ENCODE results near the gene SF3B4. TPM values are rescaled to one million over a fixed set of nuclear protein-coding genes. Genes with fewer than 3 reads are reported as not detected.

Gene SF3B4
- total RNA-seq, 1 experiment from 2014 or later: 127 TPM

- H4K8ac ChIP-seq (replicated peaks; ENCODE audit: insufficient read length, low read depth, low read length): no peak overlapping the region
- H2AK5ac ChIP-seq (ENCODE audit: insufficient read length, low read length): no peak overlapping the region
- no peak overlapping the region for H3K14ac ChIP-seq (ENCODE audit: insufficient read depth, low read length)
- H3K56ac ChIP-seq (ENCODE audit: insufficient read length, low read depth, low read length): no peak overlapping the region
- no peaks in the 10 kb centered on the region for H3K27me3 ChIP-seq (ENCODE audit: insufficient read depth, low read length)
- no peak for TF ChIP-seq CTCF (conservative IDR thresholded peaks at IDR 0.05)
- H3K27ac ChIP-seq (ENCODE audit: insufficient read length, low read depth, low read length): no peak overlapping the region
- H3K23me2 ChIP-seq (ENCODE audit: insufficient read length, low read depth, low read length, poor library complexity, severe bottlenecking): no peaks in the 10 kb centered on the region
- no peak overlapping the region for H2AFZ ChIP-seq (ENCODE audit: low read length)
- no peak overlapping the region for H3K23ac ChIP-seq (ENCODE audit: insufficient read length, low read depth, low read length)
- no peaks in the 10 kb centered on the region for H3K79me1 ChIP-seq (ENCODE audit: insufficient read depth, low read depth, low read length, poor library complexity, severe bottlenecking)
- no peaks in the 10 kb centered on the region for H3K79me2 ChIP-seq (ENCODE audit: insufficient read depth, low read length)
- H4K91ac ChIP-seq (ENCODE audit: insufficient read length, low read depth, low read length): no peak overlapping the region
- H3K36me3 Mint-ChIP-seq (ENCODE audit: insufficient read depth in 1 of 3, low read depth in 3 of 3): peaks cover 14 to 34% (median 31%) of the 10 kb centered on the region in 3 experiments; a peak in 6 of 7 replicates
- WGBS (ENCODE audit: extremely low coverage, insufficient read length, low lambda C conversion rate): no CpG with 5 or more reads among the region's 3 CpGs
- H4K5ac ChIP-seq (ENCODE audit: insufficient read length, low read depth, low read length): no peak overlapping the region
- DNase-seq: no peak
- no peak overlapping the region for H3T11ph ChIP-seq (ENCODE audit: low read length)
- no peak overlapping the region for H3K4me3 Mint-ChIP-seq
- no peak overlapping the region for H3K9ac ChIP-seq (ENCODE audit: extremely low read depth, insufficient read length, low read length)
- H3K27ac Mint-ChIP-seq: peak overlapping the region; percentile 2 to 54 (median 35); a peak in 4 of 7 replicates
- no peak overlapping the region for H2BK12ac ChIP-seq (ENCODE audit: insufficient read length, low read depth, low read length)
- no peak overlapping the region for H2BK120ac ChIP-seq (ENCODE audit: low read depth, low read length, poor library complexity, severe bottlenecking)
- no peaks in the 10 kb centered on the region for H3K9me3 Mint-ChIP-seq
- H2BK15ac ChIP-seq (ENCODE audit: low read depth, low read length): no peak overlapping the region
- no peaks in the 10 kb centered on the region for H3K27me3 Mint-ChIP-seq (ENCODE audit: low read depth)
- no peak overlapping the region for H3K4me2 ChIP-seq (ENCODE audit: insufficient read depth, insufficient read length, low read length)
- no peak overlapping the region for H2BK5ac ChIP-seq (ENCODE audit: insufficient read length, low read length)
- H3K9me3 ChIP-seq (ENCODE audit: control insufficient read depth, low read depth, low read length): no peaks in the 10 kb centered on the region
- H3K4me1 Mint-ChIP-seq: peaks cover 26 to 36% of the 10 kb centered on the region in 2 experiments
- H3K4me1 ChIP-seq (ENCODE audit: insufficient read depth, low read length): peaks cover 13% of the 10 kb centered on the region; the same call in 1 of the 2 replicates
- no peak overlapping the region for H3K18ac ChIP-seq (ENCODE audit: insufficient read length, low read depth, low read length)
- H4K20me1 ChIP-seq (ENCODE audit: control insufficient read depth, insufficient read depth, insufficient read length): no peaks in the 10 kb centered on the region
- no peak overlapping the region for H2BK20ac ChIP-seq (ENCODE audit: low read depth, low read length, poor library complexity, severe bottlenecking)
- H3K4ac ChIP-seq (ENCODE audit: low read depth, low read length): no peak overlapping the region
Observed at GRCh38 chr1:149942885-149943284, 15.3 kb upstream of the SF3B4 start.
